ENCODE results near the gene C16orf90.

GRCh38 chr16:3495176-3495575 lies at the start of gene C16orf90:
- no peak for TF ChIP-seq POLR2AphosphoS5 (IDR thresholded peaks at IDR 0.05; ENCODE audit: low read depth, low read length)
- no peak for TF ChIP-seq SIN3A (IDR thresholded peaks at IDR 0.05; ENCODE audit: borderline replicate concordance, insufficient read depth, low read length)

All from PFSK-1 (cell line).